Loucy (cell line): ENCODE measurements around the gene C1orf174.

ENCODE experiments used
- H2AFZ ChIP-seq: fragments of 200-600 bp; sonication (generic); 2 replicates; pipeline ENCODE4 v1.6.0; 2016; ENCODE audit warnings: antibody characterized with exemption, mild to moderate bottlenecking, low read length, moderate library complexity
- H3F3A ChIP-seq: fragments of 200-600 bp; 2 replicates; pipeline ENCODE4 v1.6.0; 2016; ENCODE audit warnings: antibody characterized with exemption, low read depth, mild to moderate bottlenecking
- H3K27me3 ChIP-seq: fragments of 200-600 bp; sonication (generic); 2 replicates; pipeline ENCODE4 v1.6.1; 2014; ENCODE audit warnings: low read length, mild to moderate bottlenecking; ENCODE audit not compliant: insufficient read depth, poor library complexity, severe bottlenecking
- H3K36me3 ChIP-seq: fragments of 200-600 bp; sonication (generic); 2 replicates; pipeline ENCODE4 v1.6.1; 2016; ENCODE audit warnings: low read length; ENCODE audit not compliant: insufficient read depth
- H3K4me1 ChIP-seq: fragments of 200-600 bp; sonication (generic); 2 replicates; pipeline ENCODE4 v1.5.1; 2014; ENCODE audit warnings: low read length, mild to moderate bottlenecking; ENCODE audit not compliant: insufficient read depth, poor library complexity, severe bottlenecking
- H3K4me2 ChIP-seq: fragments of 200-600 bp; sonication (generic); 2 replicates; pipeline ENCODE4 v1.6.0; 2014; ENCODE audit warnings: antibody characterized with exemption, low read length, low read depth, mild to moderate bottlenecking; ENCODE audit not compliant: poor library complexity, severe bottlenecking
- H3K4me3 ChIP-seq: fragments of 200-600 bp; sonication (generic); 2 replicates; pipeline ENCODE4 v1.5.1; 2014; ENCODE audit warnings: low read length, mild to moderate bottlenecking, mixed read lengths; ENCODE audit not compliant: poor library complexity, severe bottlenecking
- H3K79me2 ChIP-seq: fragments of 200-600 bp; sonication (generic); 2 replicates; pipeline ENCODE4 v1.6.1; 2014; ENCODE audit warnings: low read length; ENCODE audit not compliant: insufficient read depth
- H3K9ac ChIP-seq: fragments of 200-600 bp; sonication (generic); 2 replicates; pipeline ENCODE4 v1.6.0; 2014; ENCODE audit warnings: mild to moderate bottlenecking, low read depth, low read length, moderate library complexity; ENCODE audit not compliant: poor library complexity, severe bottlenecking
- H3K9me2 ChIP-seq: fragments of 200-600 bp; sonication (generic); replicated peaks from 2 replicates; pipeline ENCODE4 v1.6.1; 2016; ENCODE audit warnings: low read depth, low read length, mixed read lengths
- H3K9me3 ChIP-seq: fragments of 200-600 bp; sonication (generic); 2 replicates; pipeline ENCODE4 v1.6.1; 2014; ENCODE audit warnings: mild to moderate bottlenecking, antibody characterized with exemption, low read length, low read depth; ENCODE audit not compliant: insufficient read depth
- H4K20me1 ChIP-seq: fragments of 200-600 bp; sonication (generic); 2 replicates; pipeline ENCODE4 v1.6.0; 2014; ENCODE audit warnings: antibody characterized with exemption, low read length, mild to moderate bottlenecking; ENCODE audit not compliant: insufficient read depth, poor library complexity, severe bottlenecking
- EZH2phosphoT487 ChIP-seq: fragments of 200-600 bp; IDR thresholded peaks from 2 replicates; pipeline ENCODE4 v1.6.1; 2018; ENCODE audit warnings: antibody characterized with exemption, mild to moderate bottlenecking, moderate library complexity, borderline replicate concordance
- TF ChIP-seq, protein P1 (sequence below): fragments of 200-600 bp; sonication (generic); conservative IDR thresholded peaks from 2 replicates; pipeline ENCODE4 v1.5.1; 2014; ENCODE audit warnings: mild to moderate bottlenecking, antibody characterized with exemption, low read length

C1orf174 gene

DNA sequence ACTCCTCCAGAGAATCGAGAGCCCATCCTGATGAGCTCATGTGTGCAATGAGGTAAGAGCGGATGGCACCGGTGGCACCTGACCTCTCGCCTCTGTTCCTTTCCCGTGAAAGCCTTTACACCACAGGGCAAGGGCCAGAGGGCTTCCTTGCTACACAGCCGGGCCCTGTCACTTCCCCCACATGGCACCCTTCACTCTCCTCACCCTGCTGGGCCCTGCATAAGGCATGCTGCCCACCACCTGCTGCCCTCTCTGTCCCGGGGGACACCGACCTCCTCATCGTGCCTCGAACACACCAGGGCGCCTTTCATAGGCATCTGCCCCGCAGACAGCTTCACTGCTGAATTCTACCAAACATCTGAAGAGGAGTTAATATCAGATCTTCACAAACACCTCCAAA, 45.1 kb upstream of the C1orf174 start:
- H3K9ac ChIP-seq: no peak overlapping the region
- H3K79me2 ChIP-seq: no peaks in the 10 kb centered on the region
- H3K4me3 ChIP-seq: no peak overlapping the region
- no peaks in the 10 kb centered on the region for H3K36me3 ChIP-seq
- H3K4me2 ChIP-seq: no peak overlapping the region
- H3F3A ChIP-seq: no peaks in the 10 kb centered on the region
- no peaks in the 10 kb centered on the region for H3K27me3 ChIP-seq
- peaks cover 5% of the 10 kb centered on the region; the same call in 1 of the 2 replicates for H3K9me3 ChIP-seq
- H2AFZ ChIP-seq: no peak overlapping the region
- TF ChIP-seq, protein P1, sequence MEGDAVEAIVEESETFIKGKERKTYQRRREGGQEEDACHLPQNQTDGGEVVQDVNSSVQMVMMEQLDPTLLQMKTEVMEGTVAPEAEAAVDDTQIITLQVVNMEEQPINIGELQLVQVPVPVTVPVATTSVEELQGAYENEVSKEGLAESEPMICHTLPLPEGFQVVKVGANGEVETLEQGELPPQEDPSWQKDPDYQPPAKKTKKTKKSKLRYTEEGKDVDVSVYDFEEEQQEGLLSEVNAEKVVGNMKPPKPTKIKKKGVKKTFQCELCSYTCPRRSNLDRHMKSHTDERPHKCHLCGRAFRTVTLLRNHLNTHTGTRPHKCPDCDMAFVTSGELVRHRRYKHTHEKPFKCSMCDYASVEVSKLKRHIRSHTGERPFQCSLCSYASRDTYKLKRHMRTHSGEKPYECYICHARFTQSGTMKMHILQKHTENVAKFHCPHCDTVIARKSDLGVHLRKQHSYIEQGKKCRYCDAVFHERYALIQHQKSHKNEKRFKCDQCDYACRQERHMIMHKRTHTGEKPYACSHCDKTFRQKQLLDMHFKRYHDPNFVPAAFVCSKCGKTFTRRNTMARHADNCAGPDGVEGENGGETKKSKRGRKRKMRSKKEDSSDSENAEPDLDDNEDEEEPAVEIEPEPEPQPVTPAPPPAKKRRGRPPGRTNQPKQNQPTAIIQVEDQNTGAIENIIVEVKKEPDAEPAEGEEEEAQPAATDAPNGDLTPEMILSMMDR: no peak
- TF ChIP-seq EZH2phosphoT487: no peak
- no peaks in the 10 kb centered on the region for H4K20me1 ChIP-seq
- H3K9me2 ChIP-seq: no peaks in the 10 kb centered on the region
- H3K4me1 ChIP-seq: no peaks in the 10 kb centered on the region

DNA sequence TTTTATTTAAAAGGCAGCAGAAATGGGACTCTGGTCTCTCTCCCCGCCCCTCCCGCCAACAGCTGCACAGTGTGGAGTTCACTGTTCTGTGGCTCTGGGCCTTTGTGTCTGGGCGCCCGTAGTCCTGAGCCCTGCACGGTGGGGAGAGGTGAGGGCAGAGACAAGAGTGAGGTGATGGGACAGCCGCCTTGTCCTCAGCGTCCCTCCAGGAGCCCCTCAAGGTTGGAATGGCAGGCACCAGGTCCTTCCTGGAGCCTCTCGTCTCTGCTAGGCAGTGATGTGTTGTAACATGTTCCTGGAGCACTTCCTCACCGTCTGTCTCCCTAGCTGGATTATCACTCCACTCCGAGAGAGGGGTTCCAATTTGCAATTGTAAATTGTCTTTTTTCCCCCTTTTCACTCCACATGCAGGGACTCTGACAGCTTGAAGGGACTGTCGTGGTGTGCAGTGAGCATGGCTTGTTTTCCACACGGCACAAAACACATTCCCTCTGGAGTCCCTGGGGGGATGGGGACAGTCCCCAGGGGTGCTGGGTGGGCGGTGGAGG, 44.6 kb upstream of the C1orf174 start:
- H3K36me3 ChIP-seq: no peaks in the 10 kb centered on the region
- TF ChIP-seq, protein P1: no peak
- no peak for TF ChIP-seq EZH2phosphoT487
- no peak overlapping the region for H3K4me3 ChIP-seq
- H3K9me2 ChIP-seq: no peaks in the 10 kb centered on the region
- no peak overlapping the region for H3K9ac ChIP-seq
- no peaks in the 10 kb centered on the region for H4K20me1 ChIP-seq
- no peaks in the 10 kb centered on the region for H3K4me1 ChIP-seq
- no peaks in the 10 kb centered on the region for H3F3A ChIP-seq
- no peaks in the 10 kb centered on the region for H3K27me3 ChIP-seq
- no peak overlapping the region for H2AFZ ChIP-seq
- H3K4me2 ChIP-seq: no peak overlapping the region
- H3K79me2 ChIP-seq: no peaks in the 10 kb centered on the region
- H3K9me3 ChIP-seq: peaks cover 5% of the 10 kb centered on the region; the same call in 1 of the 2 replicates

DNA sequence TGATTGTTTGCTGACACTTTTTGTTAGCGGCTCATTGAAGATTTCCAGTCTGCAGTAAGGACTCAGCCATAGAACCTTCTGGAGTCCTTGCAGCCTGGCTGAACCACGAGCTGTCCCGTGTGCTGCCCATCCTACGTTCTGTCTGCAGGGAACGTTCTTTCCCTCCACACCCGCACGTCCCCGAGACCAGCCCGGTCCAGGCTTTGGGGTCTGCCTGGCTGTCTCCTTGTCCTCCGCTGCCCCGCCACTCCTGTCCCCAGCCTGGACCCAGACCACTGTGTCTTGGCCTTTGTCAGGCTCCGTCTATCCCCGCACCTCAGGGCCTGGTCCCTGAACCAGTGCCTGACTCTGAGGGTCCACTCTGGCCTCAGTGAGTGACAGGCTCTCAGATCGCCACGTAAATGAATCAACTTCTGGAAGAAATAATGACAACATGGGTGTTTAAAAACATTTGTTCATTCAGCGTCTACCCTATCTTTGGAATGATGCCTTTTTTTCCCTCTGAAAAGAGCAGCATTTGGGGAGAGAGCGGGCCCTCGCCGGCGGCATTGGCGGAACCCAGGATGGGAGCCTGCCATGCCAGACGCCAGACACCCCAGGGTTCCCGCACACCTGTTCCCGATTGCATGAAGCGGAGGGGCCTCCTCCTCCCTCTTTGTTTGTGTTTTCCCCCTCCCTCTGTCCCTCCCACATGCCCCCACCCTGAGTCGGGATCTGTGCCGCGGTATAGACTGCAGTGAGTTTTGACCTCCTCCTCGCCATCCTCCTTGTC, 43.9 kb upstream of the C1orf174 start:
- H3K9me2 ChIP-seq: no peaks in the 10 kb centered on the region
- H3K79me2 ChIP-seq: no peaks in the 10 kb centered on the region
- H4K20me1 ChIP-seq: no peaks in the 10 kb centered on the region
- H2AFZ ChIP-seq: no peak overlapping the region
- no peak overlapping the region for H3K4me3 ChIP-seq
- H3K27me3 ChIP-seq: no peaks in the 10 kb centered on the region
- TF ChIP-seq EZH2phosphoT487: no peak
- TF ChIP-seq, protein P1: no peak
- no peak overlapping the region for H3K9ac ChIP-seq
- no peaks in the 10 kb centered on the region for H3K36me3 ChIP-seq
- H3K4me2 ChIP-seq: no peak overlapping the region
- H3K9me3 ChIP-seq: peaks cover 4% of the 10 kb centered on the region; the same call in 1 of the 2 replicates
- H3K4me1 ChIP-seq: no peaks in the 10 kb centered on the region
- H3F3A ChIP-seq: no peaks in the 10 kb centered on the region
